ENCODE results near the gene PGRMC1.
"Not testable (repeated sequence)": the region's sequence is repeated elsewhere in the genome, so short reads cannot be mapped to it uniquely, and the experiment has no call there.

PGRMC1 gene

DNA sequence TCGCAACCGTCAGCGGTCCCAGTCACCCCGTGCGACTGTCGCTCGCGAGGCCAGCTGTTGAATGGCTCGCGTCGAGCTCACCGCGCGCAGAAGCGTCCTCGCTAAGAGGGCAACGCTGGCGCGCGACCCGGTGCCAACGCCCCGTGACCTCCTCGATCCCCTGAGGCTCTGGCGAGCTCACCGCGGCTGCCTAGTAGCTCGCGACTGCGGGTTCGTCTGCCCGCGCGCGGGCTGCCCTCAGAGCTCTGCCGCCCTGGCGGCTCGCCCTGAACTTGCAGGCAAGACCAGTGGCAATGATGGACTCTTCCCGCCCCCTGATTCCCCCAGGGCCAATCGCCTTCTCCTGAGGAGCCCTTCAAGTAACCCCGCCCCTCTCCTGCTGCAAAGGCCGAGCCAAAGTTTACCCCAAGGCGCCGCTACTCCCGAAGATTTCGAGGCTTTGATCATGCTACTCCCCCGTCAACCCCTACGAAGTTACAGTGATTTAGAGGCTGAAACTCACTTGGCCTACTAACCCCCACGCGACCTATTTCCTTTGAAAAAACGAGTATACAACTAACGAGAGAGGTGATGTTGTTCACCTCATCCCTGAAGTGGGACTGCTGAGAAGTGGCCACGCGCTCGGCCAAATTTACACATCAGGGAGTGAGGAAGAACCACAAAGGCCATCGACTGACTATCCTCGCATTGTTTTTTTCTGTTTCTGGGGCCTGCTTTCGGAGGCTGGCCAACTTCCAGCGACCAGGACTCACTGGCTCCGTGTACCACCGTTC is 37.5 kb downstream of the PGRMC1 start:
- no peak overlapping the region for H3K4me3 ChIP-seq (ENCODE audit: low read depth, low read length)
- H3K9me3 ChIP-seq (ENCODE audit: control insufficient read depth, insufficient read depth, low read depth, low read length), result no peaks in the 10 kb centered on the region
- no peak for TF ChIP-seq ZNF629 (tag by site-specific recombination; IDR thresholded peaks at IDR 0.05)
- TF ChIP-seq ZNF518A (tag by site-specific recombination; conservative IDR thresholded peaks at IDR 0.05; ENCODE audit: low read depth), result no peak
- TF ChIP-seq ZBTB44 (tag by site-specific recombination; IDR thresholded peaks at IDR 0.05), result no peak
- ChIA-PET POLR2A (no interaction called here), CTCF (no interaction called here)
- no peaks in the 10 kb centered on the region for H3K36me3 ChIP-seq (ENCODE audit: control insufficient read depth in 2 of 2, insufficient read depth in 1 of 2, low read length in 2 of 2)
- H3K4me1 ChIP-seq (ENCODE audit: control insufficient read depth, insufficient read depth, low read length), result no peaks in the 10 kb centered on the region
- no peak overlapping the region for H3K27ac ChIP-seq (ENCODE audit: extremely low read depth, low read depth, low read length)

- CTCF ChIA-PET, result interaction anchor here (0.6 kb wide), 1 partner anchor 15 kb away, joined by 4 read pairs; no protein-coding TSS in a partner anchor
- H3K4me1 ChIP-seq (ENCODE audit: control insufficient read depth, insufficient read depth, low read length); H3K36me3 ChIP-seq (ENCODE audit: control insufficient read depth in 2 of 2, insufficient read depth in 1 of 2, low read length in 2 of 2); H3K4me3 ChIP-seq (ENCODE audit: low read depth, low read length); H3K9me3 ChIP-seq (ENCODE audit: control insufficient read depth, insufficient read depth, low read depth, low read length); H3K27ac ChIP-seq (ENCODE audit: extremely low read depth, low read depth, low read length); POLR2A ChIA-PET: not testable (repeated sequence)
- TF ChIP-seq ZBTB11 (tag by site-specific recombination; conservative IDR thresholded peaks at IDR 0.05; ENCODE audit: low read depth) (peak; percentile 54; the same call in 1 of the 2 replicates), ZNF518A (tag by site-specific recombination; conservative IDR thresholded peaks at IDR 0.05; ENCODE audit: low read depth) (peak; percentile 74; the same call in 1 of the 2 replicates), ZNF555 (tag by site-specific recombination; conservative IDR thresholded peaks at IDR 0.05) (peak; percentile 62), ZNF654 (tag by site-specific recombination; IDR thresholded peaks at IDR 0.05; ENCODE audit: low read depth) (peak; percentile 27; the same call in 1 of the 2 replicates), ZNF426 (tag by site-specific recombination; IDR thresholded peaks at IDR 0.05) (peak; percentile 59), ZNF510 (tag by site-specific recombination; IDR thresholded peaks at IDR 0.05; ENCODE audit: insufficient replicate concordance) (peak; percentile 55), ZNF394 (tag by site-specific recombination; IDR thresholded peaks at IDR 0.05; ENCODE audit: borderline replicate concordance) (peak; percentile 68; the same call in 1 of the 2 replicates), REST (tag by site-specific recombination; IDR thresholded peaks at IDR 0.05) (peak; percentile 28; the same call in 1 of the 2 replicates), ZNF560 (tag by site-specific recombination; IDR thresholded peaks at IDR 0.05; ENCODE audit: borderline replicate concordance) (0 out of 2 replicates have a peak, but pooled peaks have one; percentile 48), ZNF140 (tag by site-specific recombination; IDR thresholded peaks at IDR 0.05) (peak; percentile 42; the same call in 1 of the 2 replicates)
Measured at GRCh38 chrX:119282347-119282746, 46.3 kb downstream of the PGRMC1 start.
